Pons (tissue), 1 donor: ENCODE results near the gene TMCO4.

ENCODE experiments used
- DNase-seq: peaks from one replicate; pipeline ENCODE4 v3.0.0-alpha.2; 2016; ENCODE audit warnings: low spot score

TMCO4 gene

DNA sequence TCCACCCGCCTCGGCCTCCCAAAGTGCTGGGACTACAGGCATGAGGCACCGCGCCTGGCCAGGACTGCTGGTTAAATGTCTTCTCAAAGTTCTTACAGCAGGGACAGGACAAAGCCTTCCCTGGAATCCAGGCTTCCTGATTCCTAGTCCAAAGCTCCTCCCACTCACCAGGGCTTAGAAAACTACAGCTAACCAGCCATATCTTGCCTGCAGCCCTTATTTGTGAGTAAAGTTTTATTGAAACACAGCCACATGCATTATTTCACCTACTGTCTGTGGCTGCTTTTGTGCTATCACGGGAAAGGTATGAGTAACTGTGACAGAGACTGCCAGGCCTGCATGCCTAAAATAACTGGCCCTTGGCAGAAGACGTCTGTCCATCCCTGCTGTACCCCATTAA, 24.4 kb downstream of the TMCO4 start:
- DNase-seq, result no peak

DNA sequence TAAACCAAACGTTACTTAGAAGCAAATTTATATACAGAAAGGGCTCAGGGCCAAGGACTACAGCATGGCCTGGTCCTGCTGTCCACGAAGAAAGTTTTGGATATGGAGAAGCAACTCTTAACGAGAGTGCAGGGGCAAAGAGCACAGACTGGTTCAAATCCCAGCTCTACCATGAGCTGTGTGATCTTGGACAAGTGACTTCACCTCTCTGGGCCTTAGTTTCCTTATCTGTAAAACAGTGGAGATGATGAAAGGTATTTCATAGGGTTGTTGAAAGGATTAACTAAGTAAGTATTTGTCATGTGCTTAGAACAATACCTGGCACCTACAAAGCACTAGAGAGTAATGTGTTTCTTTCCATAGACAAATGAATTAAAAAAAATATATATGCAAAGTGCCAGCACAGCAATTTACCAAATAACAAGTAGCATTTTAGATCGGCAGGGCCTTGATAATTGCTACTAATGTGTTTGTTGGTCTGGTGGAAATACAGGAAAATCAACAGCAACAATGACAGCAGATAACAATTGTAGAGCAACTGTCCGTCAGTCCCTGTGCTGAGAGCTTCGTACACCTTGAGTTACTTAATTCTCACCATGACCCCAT, 25.4 kb downstream of the TMCO4 start:
- DNase-seq, result no peak

DNA sequence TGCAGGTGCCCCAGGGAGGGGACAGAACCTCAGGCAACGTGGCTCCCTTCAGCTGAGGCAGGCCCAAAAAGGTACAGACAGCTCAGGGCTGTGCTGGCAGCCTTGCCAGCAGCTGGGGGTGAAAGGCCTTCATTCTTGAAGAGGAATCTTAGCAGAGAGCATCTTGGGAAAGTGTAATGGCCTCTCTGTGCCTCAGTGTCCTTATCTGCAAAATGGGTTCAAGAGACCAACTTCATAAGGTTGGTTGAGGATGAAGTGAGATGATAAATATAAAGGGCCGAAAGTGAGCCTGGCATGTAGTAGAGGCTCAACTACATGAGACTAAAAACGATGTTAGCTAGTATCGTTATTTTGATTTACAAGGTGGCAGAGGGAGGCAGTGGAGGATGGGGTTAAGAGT, 26.2 kb downstream of the TMCO4 start:
- no peak for DNase-seq

DNA sequence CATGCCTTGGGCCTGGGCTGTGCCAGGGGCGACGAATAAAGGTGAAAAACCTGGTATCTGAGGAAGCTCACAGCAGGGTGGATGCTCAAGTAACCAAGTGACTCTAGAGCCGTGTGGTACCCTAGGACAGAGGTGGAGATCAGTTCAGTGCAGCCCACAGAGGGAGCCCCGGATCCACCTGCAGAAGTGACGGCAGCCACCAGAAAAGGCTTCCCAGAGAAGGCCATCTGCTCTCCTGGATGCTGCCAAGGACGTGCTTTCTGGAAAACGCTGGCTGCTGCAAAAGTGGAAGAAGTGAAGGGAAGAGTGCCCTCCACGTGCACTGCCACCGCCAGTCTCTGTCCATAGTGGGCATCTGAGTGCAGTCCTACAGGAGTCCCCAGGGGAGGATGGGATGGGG, 27.7 kb downstream of the TMCO4 start:
- no peak for DNase-seq

DNA sequence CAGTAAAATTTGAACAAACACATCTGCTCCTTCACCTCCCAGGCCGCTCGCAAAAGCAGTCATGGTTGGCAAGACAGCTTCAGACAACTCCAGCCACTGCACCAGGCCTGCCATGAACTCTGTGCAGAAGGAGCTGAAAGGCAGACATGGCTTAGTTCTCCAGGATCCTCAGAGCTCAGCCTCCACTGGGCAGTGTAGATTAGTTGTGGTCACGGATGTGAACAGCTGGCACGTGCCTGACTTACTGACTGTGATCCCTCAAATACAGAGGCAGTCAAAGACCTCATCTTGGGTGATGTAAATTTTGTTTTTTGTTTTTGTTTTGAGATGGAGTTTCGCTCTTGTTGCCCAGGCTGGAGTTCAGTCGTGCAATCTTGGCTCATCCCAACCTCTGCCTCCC, 28.4 kb downstream of the TMCO4 start:
- DNase-seq, result no peak

DNA sequence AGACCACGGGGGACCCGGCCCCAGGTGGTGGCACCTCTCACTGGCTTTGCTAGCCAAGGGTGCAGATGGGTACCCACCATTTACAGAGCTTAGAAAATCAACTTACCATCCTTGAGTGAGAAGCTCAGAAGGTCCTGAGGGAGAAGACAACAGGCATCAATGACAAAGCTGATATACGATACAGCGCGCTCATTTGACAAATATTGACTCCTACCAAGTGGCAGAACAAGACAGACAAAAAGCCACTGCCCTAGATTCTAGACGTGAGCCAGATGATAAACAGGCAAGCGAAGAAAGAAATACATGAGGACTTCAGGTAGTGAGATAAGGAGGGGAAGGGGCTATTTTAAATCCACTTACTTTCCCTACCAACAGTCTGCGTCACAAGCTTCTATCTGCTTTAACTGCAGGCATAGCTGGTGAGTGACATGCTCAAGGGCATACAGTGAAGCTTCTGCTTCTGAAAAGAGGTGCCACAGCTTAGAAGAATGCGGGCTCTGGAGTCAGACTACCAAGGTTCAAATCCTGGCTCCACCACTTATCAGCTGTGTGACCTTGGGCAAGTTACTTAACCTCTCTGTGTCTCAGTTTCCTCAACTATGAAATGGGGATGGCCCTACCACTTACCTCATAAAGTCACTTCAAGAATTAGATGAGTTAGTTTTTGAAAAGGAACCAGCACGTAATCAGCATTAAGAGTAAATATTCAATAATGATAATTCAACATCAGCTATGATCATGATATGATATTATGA, 29.1 kb downstream of the TMCO4 start:
- DNase-seq, result no peak

DNA sequence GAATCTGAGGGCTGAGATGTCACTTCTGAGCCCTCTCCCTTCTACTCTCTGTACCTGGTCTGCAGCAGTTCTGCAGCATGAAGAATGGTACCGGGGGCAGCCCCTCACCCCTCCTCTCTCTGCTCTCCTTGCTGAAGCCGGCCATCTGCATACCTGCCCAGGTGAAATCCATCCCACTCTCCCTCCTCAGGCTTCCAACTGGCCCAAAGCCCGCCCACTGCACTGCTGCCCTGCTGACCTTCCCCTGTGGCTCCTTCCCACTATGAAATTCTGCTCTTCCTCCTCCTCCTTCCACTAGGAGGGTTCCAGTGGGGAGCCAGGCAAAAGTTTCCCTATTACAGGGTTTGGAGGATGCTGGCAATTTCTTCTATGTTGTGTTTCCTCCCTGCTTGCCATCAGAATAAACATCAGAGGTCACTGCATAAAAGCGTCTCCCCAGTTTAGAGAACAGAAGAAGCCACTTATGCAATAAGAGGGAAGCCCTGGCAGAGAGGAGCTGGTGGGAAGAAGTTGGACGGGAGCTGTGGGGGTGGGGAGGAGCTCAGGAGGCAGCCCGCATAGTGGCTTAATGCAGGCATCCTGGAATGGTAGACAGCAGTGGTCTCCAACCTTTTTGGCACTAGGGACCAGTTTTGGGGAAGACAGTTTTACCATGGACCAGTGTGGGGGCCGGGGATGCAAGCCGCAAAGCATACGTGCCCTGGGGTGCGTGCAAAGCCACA, 30.3 kb downstream of the TMCO4 start:
- DNase-seq, result no peak

DNA sequence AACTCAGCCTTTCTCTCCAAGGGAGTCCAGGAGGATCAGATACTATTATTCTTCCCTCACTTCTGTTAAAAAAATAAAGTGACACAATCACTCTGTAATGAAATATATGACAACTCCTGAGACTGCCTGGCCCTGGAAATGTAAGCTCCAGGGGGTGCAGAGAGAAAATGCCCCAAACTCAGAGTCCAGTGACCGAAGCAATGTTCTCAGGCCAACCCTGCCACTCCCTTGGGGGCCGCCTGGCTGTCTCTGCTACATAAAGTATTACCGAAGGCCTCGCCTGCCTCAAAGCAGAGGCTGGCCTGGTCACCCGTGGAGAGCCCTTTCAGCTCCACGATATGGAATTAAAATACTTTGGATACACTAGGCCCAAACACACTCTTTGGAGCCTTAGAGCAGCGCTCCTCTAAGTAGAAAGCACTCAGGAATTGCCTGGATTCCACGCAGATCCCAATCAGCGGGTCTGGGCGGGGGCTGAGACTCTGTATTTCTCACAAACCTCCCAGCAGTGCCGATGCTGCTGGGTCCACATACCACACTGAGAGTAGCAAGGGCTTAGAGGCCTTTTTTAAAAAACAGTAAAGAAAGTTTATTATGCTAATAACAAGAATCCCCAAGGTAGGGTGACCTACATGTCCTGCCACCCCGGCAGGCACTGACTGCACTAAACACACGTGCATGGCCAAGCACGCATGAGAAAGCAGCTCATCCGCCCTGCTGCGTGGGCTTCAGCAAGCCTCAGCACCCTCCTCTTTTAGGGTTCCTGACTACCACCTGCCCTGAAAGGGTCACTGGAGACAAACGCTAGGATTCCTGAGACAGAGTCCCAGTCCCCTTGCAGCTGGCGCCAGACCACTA, 31.1 kb downstream of the TMCO4 start:
- DNase-seq, result no peak

DNA sequence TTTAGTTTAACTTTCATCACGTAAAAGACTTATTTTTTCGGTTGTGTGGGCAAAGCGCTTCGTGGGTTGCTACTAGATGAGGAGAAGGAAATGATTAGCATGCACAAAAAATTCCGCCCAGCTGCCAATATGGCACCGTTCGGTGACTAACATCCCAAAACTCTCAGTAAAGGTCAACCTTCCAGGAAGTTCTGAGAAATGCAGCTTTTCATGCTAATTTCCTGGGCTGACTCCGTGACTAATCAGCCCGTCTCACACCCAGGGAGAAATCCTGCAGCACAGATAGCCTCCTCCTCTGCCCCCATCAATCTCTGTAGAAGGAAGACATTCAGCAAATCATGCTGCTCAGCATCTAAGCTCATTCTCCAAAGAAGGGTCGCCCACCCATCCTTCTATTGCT, 34.1 kb downstream of the TMCO4 start:
- no peak for DNase-seq

DNA sequence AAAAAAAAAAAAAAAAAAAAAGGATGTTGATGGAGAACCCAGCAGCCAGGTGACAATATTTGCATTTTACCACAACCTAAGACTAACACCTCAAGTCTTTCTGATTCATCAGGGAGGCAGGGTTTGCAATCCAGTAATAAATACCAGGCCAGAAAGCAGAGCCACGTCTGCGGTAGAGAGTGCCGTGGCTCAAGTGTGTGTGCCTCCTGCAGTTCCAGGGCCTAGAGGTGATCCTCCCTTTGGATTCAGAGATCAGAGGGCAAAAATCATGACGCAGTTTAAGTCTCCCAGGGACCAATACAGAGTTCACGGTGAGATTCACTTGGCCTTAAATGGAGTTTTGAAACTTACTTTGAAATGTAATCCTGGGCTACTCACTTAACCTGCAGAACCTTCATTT, 34.9 kb downstream of the TMCO4 start:
- no peak for DNase-seq

DNA sequence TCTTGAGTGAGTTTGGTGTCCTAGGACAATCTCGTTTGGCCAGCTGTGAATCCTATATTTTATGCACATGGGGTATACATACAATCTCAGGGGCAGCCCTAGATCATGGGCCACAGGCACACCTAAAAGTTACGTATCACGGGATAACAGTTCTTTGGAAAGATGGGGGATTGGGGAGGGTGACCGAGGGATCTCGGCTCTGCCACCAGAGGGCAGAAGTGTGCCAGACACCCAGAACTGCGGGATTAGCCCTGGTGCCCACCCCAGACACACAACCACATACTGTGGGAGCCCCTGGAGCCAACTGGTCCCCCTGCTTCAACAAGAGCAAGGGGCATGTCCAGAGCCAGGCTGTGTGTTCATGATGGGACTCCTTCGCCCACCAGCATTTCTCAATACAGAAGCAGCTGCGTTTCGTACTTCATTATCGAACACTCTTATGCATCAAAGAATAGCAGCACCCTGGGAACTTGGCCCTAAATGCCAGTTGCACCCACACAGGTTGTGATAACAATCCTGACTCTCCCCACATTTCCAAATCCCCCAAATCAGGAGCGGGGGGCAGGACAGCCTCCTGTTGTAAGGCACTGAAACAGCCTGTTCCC, 37.4 kb downstream of the TMCO4 start:
- no peak for DNase-seq

DNA sequence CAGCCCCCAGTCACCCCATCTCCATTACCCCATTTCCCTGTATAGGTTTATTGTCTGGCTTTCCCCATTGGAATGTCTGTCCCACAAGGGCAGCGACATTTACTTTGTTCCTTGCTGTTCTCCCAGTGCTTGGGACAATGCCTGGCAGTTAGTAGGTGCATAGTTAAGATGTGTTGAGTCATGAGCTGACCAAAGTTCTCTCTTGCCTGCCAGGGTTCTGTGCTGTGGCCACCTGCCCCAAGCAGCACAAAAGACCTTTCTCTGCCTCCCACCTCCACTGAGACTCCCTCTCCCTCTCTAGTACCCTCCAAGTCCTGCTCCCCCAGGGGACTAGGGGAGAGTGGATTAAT, 40.0 kb downstream of the TMCO4 start:
- DNase-seq, result no peak

DNA sequence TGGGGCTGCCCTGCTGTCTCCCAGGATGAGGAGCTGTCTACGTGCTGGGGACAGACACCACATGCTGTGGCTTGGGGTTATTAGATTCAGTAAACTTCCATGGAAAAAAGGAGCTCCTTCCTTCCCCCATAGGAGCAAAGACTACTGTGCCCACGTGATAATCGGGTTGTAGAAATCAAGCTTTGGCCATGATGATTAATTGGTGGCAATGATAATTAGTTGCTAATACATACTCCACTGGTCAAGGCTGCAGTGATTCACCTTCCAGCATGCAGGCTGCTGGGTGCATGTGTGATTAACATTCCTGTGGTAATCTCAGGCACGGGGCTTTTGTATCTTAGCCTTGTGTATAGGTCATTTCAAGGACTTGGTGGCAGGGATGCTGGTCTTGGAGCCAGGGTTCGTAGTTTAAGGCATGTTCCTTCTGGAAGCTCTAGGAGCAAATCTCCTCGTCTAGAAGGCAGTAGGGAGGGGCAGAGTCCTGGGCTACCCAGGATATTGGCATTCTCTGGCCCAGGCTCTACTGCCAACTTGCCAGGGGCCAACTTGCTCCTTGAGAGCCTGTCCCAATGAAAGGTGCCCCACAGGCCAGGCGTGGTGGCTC, 41.4 kb downstream of the TMCO4 start:
- no peak for DNase-seq

DNA sequence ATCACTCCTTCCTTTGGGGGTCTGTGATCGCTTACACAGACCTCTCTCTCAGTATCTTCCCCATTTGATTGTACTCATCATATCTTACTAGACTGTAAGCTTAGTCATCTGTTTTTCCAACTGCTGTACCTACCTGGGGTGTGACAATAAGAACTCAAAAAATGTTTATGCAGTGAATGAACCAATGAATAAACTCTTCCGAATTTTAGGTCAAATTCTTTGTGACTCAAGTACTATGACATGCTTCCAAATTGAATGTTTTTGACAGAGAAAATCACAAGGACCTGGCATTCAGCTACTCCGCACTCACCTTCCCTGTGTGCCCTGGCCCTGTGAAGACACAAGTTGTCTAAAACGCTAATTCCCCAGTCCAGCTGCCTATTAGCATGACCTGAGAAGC, 42.1 kb downstream of the TMCO4 start:
- no peak for DNase-seq

DNA sequence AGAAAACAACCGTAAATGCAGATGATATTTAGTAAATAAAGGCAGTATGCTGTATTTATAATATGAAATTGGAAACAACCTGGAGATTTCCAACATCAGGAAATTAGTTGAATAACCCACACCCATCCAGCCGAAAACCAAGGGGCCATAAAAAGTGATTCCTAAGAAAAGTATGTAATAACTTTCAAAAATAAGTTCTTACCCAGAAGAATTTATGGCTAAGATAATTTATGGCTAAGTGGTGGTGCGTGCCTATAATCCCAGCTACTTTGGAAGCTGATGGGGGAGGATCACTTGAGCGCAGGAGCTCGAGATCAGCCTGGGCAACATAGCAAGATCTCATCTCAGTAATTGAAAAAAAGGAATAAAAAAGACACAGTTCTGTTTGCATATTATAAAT, 43.2 kb downstream of the TMCO4 start:
- no peak for DNase-seq

DNA sequence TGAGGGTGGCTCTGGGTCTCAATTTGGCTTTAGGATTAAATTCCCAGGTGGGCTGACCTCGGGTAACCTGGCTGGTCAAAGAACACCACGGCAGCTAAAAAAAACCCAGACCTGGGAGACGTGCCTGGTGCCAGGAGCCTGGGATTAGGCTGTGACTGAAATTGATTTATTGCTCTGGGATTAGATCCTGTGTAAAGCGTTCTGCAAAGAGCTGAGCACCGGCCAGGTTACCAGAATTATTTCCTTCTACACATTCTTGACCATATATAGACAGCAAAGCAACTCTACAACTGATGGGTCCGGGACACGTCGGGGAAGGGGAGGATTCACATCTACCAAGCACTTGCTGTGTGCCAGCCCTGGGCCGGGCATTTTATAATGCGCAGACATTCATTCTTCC, 45.2 kb downstream of the TMCO4 start:
- DNase-seq, result no peak

DNA sequence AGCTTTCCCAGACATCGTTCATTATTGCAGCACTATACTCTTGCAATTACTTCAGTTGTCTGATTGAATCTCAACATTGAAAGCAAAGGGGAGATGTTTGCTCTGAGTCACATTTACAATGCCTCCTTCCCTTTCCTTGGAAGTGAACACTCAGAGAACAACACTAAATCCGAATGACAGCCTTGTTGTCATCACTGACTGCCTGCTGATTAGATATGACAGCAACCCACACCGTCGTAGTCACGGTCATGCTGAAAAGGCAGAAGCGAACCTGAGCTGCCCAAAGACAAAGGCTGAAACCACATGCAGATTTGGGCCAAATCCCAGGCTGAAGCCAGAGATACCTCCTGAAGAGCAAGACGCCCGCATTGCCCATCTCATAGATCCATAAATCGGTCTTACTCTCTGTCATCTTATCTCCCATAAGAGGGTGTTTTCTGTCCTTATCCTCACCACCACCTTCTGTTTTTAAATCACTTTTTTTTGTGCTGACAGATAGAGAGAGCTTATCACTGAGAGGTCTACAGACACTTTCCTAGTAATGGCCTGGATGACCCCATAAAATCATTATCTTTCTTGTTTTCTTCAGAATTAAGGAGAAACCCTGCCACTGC, 47.5 kb downstream of the TMCO4 start:
- no peak for DNase-seq

DNA sequence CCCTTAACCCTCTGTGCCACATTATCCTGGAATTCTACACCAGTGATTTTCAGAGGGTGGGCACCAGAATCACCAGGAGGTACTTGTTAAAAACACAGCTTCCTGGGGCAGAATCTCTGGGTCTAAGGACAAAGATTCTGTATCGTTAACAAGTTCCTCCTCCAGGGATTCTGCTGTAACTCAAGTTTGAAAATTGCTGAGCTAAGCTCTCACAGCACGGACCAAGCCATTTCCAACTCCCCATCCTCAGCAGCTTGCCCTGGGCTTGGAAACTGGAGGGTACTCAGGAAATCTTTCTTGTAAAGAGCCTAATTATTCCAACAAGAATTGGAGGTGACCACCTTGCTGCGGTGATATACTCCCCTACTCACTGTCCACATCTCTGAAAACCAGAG, 48.8 kb downstream of the TMCO4 start:
- no peak for DNase-seq

DNA sequence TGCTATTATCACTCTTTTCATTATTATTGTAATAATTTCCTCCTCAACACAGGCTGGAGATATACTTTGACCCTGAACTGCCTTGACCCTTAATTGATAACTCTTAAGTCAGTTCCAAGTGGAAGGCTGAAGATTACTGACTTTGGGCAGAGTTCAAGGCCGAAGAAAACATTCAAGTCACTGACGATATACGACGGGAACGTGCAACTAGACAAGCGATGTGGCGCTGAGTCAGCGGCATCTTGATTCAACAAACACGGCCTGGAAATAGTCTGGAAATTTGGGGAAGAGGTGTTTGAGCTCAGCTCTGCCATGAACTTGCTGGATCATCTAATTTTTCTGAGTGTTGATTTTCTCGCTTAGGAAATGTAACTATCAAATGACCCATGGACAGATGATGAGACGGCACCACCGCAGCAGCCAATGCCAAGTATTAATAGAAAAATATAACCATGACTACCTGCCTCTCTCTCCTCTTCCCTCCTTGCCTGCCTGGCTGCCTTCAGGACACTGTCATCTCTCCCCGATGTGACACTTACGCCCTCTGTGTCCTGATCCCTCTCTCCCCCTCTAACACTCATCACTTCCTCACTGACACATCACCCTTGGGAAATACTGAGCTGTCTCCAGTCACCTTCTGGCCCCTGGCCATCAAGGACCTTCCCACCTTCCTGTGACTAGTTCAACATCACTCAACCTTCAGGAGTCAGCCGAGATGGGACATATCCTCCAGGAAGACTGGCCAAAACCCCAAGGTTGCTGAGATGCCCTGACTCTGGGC, 49.4 kb downstream of the TMCO4 start:
- no peak for DNase-seq

DNA sequence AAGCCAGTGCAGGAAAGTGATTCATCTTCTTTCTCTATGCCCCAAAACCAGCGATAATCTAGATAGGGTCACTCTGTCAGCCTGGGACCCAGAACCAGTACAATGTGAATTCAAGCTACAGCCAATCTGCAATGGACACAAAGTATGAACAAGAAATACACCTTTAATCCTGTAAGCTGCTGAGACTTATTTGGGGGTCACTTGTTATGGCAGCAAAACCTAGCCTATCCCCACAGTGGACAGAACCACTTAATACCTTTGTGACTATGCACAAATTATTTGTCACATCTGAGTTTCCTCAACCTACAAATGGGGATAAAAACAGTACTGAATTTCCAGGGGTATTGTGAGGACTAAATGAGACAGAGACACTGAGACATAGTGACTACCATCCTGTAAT, 50.0 kb downstream of the TMCO4 start:
- no peak for DNase-seq

DNA sequence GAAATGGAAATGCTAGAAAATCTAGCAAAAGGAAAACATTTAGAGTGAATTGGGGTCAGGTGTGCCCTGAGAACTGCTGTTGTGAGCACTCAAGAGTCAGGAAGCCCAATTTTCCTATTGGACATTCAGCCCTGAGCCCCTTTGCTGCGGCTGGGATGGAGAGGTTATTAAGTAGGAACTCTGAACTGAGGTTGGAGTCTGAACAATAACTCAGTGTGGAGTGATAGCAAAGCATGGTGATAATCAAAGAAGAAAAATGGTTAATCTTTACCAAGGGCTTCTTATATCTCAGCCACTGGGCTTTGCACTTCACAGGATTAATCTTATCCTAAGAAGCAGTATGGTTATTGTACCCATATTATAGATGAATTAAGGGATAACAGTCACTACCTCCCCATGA, 52.0 kb downstream of the TMCO4 start:
- DNase-seq, result no peak
